Measurements from ENCODE around the gene RASAL2.

DNA sequence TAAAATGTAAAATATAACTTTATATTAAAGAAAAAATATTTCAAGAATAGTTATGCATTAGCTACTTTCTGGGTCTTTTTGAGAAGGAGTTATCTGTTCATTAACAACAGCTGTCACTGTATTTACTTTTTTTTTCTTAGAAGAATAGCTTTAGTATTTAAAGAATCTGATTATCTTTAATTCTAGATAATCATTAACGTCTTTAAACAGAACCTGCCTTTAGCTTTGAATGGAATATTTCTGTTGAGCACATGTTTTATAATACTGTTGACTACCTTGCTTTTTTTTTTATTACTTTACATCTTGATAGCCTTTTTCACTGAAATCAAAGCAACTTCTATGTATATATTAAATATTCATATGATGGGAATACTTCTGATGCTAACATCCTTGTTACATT is 270.9 kb downstream of the RASAL2 start:
- TF ChIP-seq, protein P1, sequence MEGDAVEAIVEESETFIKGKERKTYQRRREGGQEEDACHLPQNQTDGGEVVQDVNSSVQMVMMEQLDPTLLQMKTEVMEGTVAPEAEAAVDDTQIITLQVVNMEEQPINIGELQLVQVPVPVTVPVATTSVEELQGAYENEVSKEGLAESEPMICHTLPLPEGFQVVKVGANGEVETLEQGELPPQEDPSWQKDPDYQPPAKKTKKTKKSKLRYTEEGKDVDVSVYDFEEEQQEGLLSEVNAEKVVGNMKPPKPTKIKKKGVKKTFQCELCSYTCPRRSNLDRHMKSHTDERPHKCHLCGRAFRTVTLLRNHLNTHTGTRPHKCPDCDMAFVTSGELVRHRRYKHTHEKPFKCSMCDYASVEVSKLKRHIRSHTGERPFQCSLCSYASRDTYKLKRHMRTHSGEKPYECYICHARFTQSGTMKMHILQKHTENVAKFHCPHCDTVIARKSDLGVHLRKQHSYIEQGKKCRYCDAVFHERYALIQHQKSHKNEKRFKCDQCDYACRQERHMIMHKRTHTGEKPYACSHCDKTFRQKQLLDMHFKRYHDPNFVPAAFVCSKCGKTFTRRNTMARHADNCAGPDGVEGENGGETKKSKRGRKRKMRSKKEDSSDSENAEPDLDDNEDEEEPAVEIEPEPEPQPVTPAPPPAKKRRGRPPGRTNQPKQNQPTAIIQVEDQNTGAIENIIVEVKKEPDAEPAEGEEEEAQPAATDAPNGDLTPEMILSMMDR (IDR thresholded peaks at IDR 0.05): no peak
- TF ChIP-seq POLR2A (IDR thresholded peaks at IDR 0.05): no peak
